Breast epithelium (tissue), 4 donors: ENCODE measurements around the gene ACOD1. TPM values are rescaled to one million over a fixed set of nuclear protein-coding genes. Genes with fewer than 3 reads are reported as not detected.

Source experiments
- DNase-seq, 2 donors: peaks; one replicate each; pipeline ENCODE4 v3.0.0-alpha.2; 2019; ENCODE audit warnings: low spot score in 2 of 2
- H3K27ac ChIP-seq, 2 donors: fragments of 200-600 bp; sonication (generic) in 1 of 2; one replicate each; pipeline ENCODE4 v1.5.1; 2016 to 2019; ENCODE audit warnings: mild to moderate bottlenecking in 1 of 2
- H3K27me3 ChIP-seq, 2 donors: fragments of 200-600 bp; sonication (generic) in 1 of 2; one replicate each; pipeline versions ENCODE4 v1.5.1 to v1.6.0; 2017 to 2019; ENCODE audit warnings: control low read depth in 1 of 2, mild to moderate bottlenecking in 1 of 2
- H3K36me3 ChIP-seq: fragments of 200-600 bp; one replicate; pipeline ENCODE4 v1.5.1; 2019
- H3K4me1 ChIP-seq, 2 donors: fragments of 200-600 bp; sonication (generic); one replicate each; pipeline ENCODE4 v1.5.1; 2016 to 2019; ENCODE audit warnings: control low read depth in 1 of 2
- H3K4me3 ChIP-seq, 3 donors: fragments of 200-600 bp; sonication (generic); 1 replicate in 2 of 3; 2 replicates in 1 of 3; pipeline ENCODE4 v1.5.1; 2016 to 2019; ENCODE audit warnings: mild to moderate bottlenecking in 3 of 3, moderate library complexity in 2 of 3
- H3K9me3 ChIP-seq, 2 donors: fragments of 200-600 bp; sonication (generic) in 1 of 2; one replicate each; pipeline ENCODE4 v1.5.1; 2016 to 2019; ENCODE audit warnings: control low read depth in 1 of 2
- CTCF ChIP-seq, 3 donors: fragments of 450-650 bp; IDR thresholded peaks; one replicate each; pipeline ENCODE4 v1.5.1; 2016 to 2017; ENCODE audit warnings: antibody characterized with exemption in 3 of 3, mild to moderate bottlenecking in 3 of 3, moderate library complexity in 3 of 3
- POLR2A ChIP-seq: fragments of 450-650 bp; IDR thresholded peaks from one replicate; pipeline ENCODE4 v1.6.1; 2016; ENCODE audit warnings: antibody characterized with exemption, mild to moderate bottlenecking, moderate library complexity
- POLR2AphosphoS5 ChIP-seq, 3 donors: sonication (generic); formaldehyde crosslinking; IDR thresholded peaks; one replicate each; pipeline ENCODE4 v1.6.1; 2017; ENCODE audit warnings: antibody characterized with exemption in 3 of 3
- intact Hi-C: fragments of 100-400 bp; cut with DNase I; formaldehyde crosslinking; loops from one replicate; pipeline ENCODE4 v1.15.1; 2023; ENCODE audit warnings: low total_unique reads
- total RNA-seq, 3 donors: library from RNA; depleted of rRNA; stranded (reverse); fragments of >200 nt; gene quantifications; one replicate each; pipeline ENCODE4 v1.1.0, GENCODE V29; 2016

Gene ACOD1
- total RNA-seq, 3 donors from 2014 or later, result not detected

GRCh38 chr13:76991796-76992547 is 43.7 kb downstream of the ACOD1 start, which contains the start of gene CLN5:
Gene CLN5, plus strand, starts transcription at chr13:76992081. Its CDS starts 18 bp downstream, at chr13:76992099.
- Histone ChIP-seq H3K27ac (peak within 1 kb of the TSS; percentile 96 to 98), H3K27me3 (no peaks in the 10 kb centered on the region), H3K9me3 (no peaks in the 10 kb centered on the region), H3K4me1 (peaks cover 0 to 13% of the 10 kb centered on the region in 2 donors), H3K36me3 (no peaks in the 10 kb centered on the region), H3K4me3 (peak within 1 kb of the TSS; percentile 82 to 91 (median 86))
- peak; percentile 90 to 92 for DNase-seq
- intact Hi-C loops, result no loop called here
- TF ChIP-seq POLR2AphosphoS5 (IDR thresholded peaks at IDR 0.05) (peak; percentile 86 to 95 (median 94)), POLR2A (peak; percentile 84), CTCF (IDR thresholded peaks at IDR 0.05) (no peak)

- Histone ChIP-seq H3K36me3 (no peaks in the 10 kb centered on the region), H3K4me3 (peak overlapping the region; percentile 82 to 91 (median 86)), H3K27ac (peak overlapping the region; percentile 96 to 98), H3K27me3 (no peaks in the 10 kb centered on the region), H3K9me3 (no peaks in the 10 kb centered on the region), H3K4me1 (peaks cover 0 to 13% of the 10 kb centered on the region in 2 donors)
- peak in 1 of 2 donors; percentile 40 for DNase-seq
- intact Hi-C loops, result no loop called here
- TF ChIP-seq POLR2A, result no peak
These were observed 44.3 kb downstream of the ACOD1 start for GRCh38 chr13:76992548-76993001.

GRCh38 chr13:76993021-76993420 is 44.7 kb downstream of the ACOD1 start:
- no peaks in the 10 kb centered on the region for H3K9me3 ChIP-seq
- intact Hi-C loops, result no loop called here
- no peaks in the 10 kb centered on the region for H3K27me3 ChIP-seq
- H3K4me3 ChIP-seq, result peak overlapping the region; percentile 82 to 91 (median 86)
- H3K4me1 ChIP-seq, result peaks cover 0 to 13% of the 10 kb centered on the region in 2 donors
- H3K27ac ChIP-seq, result peak overlapping the region; percentile 96 to 98
- DNase-seq, result no peak
- no peaks in the 10 kb centered on the region for H3K36me3 ChIP-seq
- TF ChIP-seq POLR2AphosphoS5 (IDR thresholded peaks at IDR 0.05) (no peak), POLR2A (no peak), CTCF (IDR thresholded peaks at IDR 0.05) (no peak)

GRCh38 chr13:76993473-76993872 is 45.2 kb downstream of the ACOD1 start:
- Histone ChIP-seq H3K4me1 (peaks cover 0 to 13% of the 10 kb centered on the region in 2 donors), H3K27ac (peak overlapping the region in 1 of 2 donors; percentile 98), H3K4me3 (peak overlapping the region in 2 of 3 donors; percentile 82 to 91), H3K27me3 (no peaks in the 10 kb centered on the region), H3K9me3 (no peaks in the 10 kb centered on the region), H3K36me3 (no peaks in the 10 kb centered on the region)
- intact Hi-C loops, result no loop called here
- DNase-seq, result no peak
- no peak for TF ChIP-seq POLR2AphosphoS5 (IDR thresholded peaks at IDR 0.05)
- no peak for TF ChIP-seq CTCF (IDR thresholded peaks at IDR 0.05)
- no peak for TF ChIP-seq POLR2A

GRCh38 chr13:76994281-76994680 is 46.0 kb downstream of the ACOD1 start:
- Histone ChIP-seq H3K4me1 (peaks cover 0 to 13% of the 10 kb centered on the region in 2 donors), H3K27ac (no peak overlapping the region), H3K4me3 (no peak overlapping the region), H3K36me3 (no peaks in the 10 kb centered on the region), H3K9me3 (no peaks in the 10 kb centered on the region), H3K27me3 (no peaks in the 10 kb centered on the region)
- DNase-seq, result no peak
- intact Hi-C loops, result no loop called here
- TF ChIP-seq CTCF (IDR thresholded peaks at IDR 0.05) (no peak), POLR2AphosphoS5 (IDR thresholded peaks at IDR 0.05) (no peak), POLR2A (no peak)
